ENCODE results near the gene MYBPC3. TPM values are rescaled to one million over a fixed set of nuclear protein-coding genes. Genes with fewer than 3 reads are reported as not detected.

Gene MYBPC3
- total RNA-seq, 1 experiment from 2014 or later, result not detected

DNA sequence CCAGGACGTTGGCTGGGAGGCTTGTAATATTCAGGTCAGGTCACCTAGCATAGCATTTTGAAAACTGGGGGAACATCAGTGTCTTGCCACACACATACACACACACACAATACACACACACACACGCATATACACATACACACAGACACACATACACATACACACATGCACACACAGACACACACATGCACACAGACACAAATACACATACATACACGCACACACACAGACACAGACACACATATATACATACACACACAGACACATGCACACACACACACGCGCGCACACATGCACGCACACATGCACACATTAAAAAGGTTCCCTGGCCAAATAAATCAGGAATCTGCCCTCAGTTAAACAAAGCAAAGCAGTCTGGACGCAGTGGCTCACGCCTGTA lies 12.5 kb downstream of the MYBPC3 start:
- no peak overlapping the region for H3K27ac Mint-ChIP-seq (ENCODE audit: unreplicated experiment)
- no peaks in the 10 kb centered on the region for H3K9me3 Mint-ChIP-seq (ENCODE audit: low read depth, unreplicated experiment)
- intact Hi-C loops (cut with micrococcal nuclease; ENCODE audit: unreplicated experiment), result no loop called here
- H3K4me1 Mint-ChIP-seq (ENCODE audit: low read depth, unreplicated experiment), result no peaks in the 10 kb centered on the region
- CTCF ChIA-PET, result no interaction called here
- BruUV-seq (replicated peaks), result no TSS peak
- no peak for TF ChIP-seq CTCF (IDR thresholded peaks at IDR 0.05; ENCODE audit: unreplicated experiment)
- H3K36me3 Mint-ChIP-seq (ENCODE audit: insufficient read depth, unreplicated experiment), result no peaks in the 10 kb centered on the region
- no peak for DNase-seq
- H3K27me3 Mint-ChIP-seq (ENCODE audit: unreplicated experiment), result peaks cover 62% of the 10 kb centered on the region
- no peak overlapping the region for H3K4me3 Mint-ChIP-seq (ENCODE audit: low read depth, unreplicated experiment)

DNA sequence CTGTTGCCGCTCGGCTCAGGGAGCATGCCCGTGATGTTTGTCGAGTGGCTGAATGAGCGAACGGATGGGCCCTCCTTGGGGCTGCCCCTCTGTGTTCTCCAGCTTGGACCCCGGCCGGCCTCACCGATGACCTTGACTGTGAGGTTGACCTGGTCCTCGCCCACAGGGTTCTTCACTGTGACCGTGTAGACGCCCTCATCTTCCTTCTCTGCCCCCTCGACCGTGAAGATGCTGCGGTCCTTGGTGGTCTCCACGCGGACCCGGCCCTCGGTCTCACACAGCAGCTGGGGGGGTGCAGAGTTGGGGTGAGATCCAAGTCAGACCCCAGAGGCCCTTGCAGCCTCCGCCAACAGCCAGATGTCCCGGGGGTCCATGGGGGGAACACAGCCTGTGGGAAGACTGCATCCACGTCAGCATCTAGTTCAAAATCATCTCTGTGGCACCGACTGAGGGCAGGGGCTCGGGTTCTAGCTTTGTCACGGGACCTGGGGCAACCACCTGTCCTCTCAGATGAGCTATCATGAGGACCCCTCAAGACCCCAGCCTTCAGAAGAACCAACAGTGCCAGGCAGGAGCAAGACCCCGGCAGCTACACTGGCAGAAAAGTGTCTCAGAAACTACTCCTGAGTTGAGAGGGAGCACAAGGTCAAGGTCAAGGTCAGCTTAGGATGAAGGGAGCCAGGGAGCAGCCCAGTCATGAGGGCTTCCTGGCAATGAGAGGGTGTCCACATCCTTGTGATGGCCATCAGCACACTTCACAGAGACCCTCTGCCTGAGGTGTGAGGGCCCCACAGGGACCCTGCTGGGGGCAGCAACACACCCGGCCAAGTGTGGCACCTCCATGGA lies 13.9 kb downstream of the MYBPC3 start:
- no peak for TF ChIP-seq CTCF (IDR thresholded peaks at IDR 0.05; ENCODE audit: unreplicated experiment)
- no peak overlapping the region for H3K4me3 Mint-ChIP-seq (ENCODE audit: low read depth, unreplicated experiment)
- peaks cover 48% of the 10 kb centered on the region for H3K27me3 Mint-ChIP-seq (ENCODE audit: unreplicated experiment)
- H3K36me3 Mint-ChIP-seq (ENCODE audit: insufficient read depth, unreplicated experiment), result no peaks in the 10 kb centered on the region
- BruUV-seq (replicated peaks), result no TSS peak
- H3K27ac Mint-ChIP-seq (ENCODE audit: unreplicated experiment), result no peak overlapping the region
- no peaks in the 10 kb centered on the region for H3K4me1 Mint-ChIP-seq (ENCODE audit: low read depth, unreplicated experiment)
- no peaks in the 10 kb centered on the region for H3K9me3 Mint-ChIP-seq (ENCODE audit: low read depth, unreplicated experiment)
- no peak for DNase-seq
- intact Hi-C loops (cut with micrococcal nuclease; ENCODE audit: unreplicated experiment), result no loop called here
- CTCF ChIA-PET, result no interaction called here

- Mint-ChIP-seq H3K4me3 (ENCODE audit: low read depth, unreplicated experiment) (peak overlapping the region; percentile 14), H3K27ac (ENCODE audit: unreplicated experiment) (no peak overlapping the region), H3K27me3 (ENCODE audit: unreplicated experiment) (peaks cover 36% of the 10 kb centered on the region), H3K36me3 (ENCODE audit: insufficient read depth, unreplicated experiment) (no peaks in the 10 kb centered on the region), H3K9me3 (ENCODE audit: low read depth, unreplicated experiment) (no peaks in the 10 kb centered on the region), H3K4me1 (ENCODE audit: low read depth, unreplicated experiment) (no peaks in the 10 kb centered on the region)
- BruUV-seq (replicated peaks), result no TSS peak
- peak; percentile 54 for DNase-seq
- CTCF ChIA-PET, result no interaction called here
- TF ChIP-seq CTCF (IDR thresholded peaks at IDR 0.05; ENCODE audit: unreplicated experiment), result no peak
- intact Hi-C loops (cut with micrococcal nuclease; ENCODE audit: unreplicated experiment), result no loop called here
Observed at GRCh38 chr11:47337229-47337924, 15.1 kb downstream of the MYBPC3 start.

DNA sequence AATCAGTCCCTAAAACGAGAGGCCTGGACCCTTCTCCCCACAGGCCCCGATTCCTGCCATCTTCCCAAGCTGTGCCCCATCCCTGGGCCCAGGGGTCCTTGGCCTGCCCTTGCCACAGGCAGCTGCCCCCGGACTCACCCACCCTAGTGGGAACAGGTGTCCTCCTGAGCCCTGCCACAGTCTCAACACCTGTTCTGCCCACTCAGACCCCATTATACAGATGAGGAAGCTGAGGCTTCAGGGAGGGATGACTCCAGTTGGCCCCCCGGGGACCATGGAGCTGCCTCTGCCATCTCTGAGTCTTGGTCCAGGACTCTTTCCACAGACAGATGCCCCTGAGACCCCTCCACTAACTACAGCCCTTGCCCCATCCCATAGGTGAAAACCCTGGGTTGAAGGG lies 15.9 kb downstream of the MYBPC3 start:
- Mint-ChIP-seq H3K27me3 (ENCODE audit: unreplicated experiment) (peaks cover 28% of the 10 kb centered on the region), H3K27ac (ENCODE audit: unreplicated experiment) (no peak overlapping the region), H3K36me3 (ENCODE audit: insufficient read depth, unreplicated experiment) (peaks cover 3% of the 10 kb centered on the region), H3K4me3 (ENCODE audit: low read depth, unreplicated experiment) (peak overlapping the region; percentile 14), H3K9me3 (ENCODE audit: low read depth, unreplicated experiment) (no peaks in the 10 kb centered on the region), H3K4me1 (ENCODE audit: low read depth, unreplicated experiment) (no peaks in the 10 kb centered on the region)
- intact Hi-C loops (cut with micrococcal nuclease; ENCODE audit: unreplicated experiment), result no loop called here
- CTCF ChIA-PET, result no interaction called here
- BruUV-seq (replicated peaks), result no TSS peak
- DNase-seq, result no peak
- no peak for TF ChIP-seq CTCF (IDR thresholded peaks at IDR 0.05; ENCODE audit: unreplicated experiment)

All from Calu3 (cell line).